K562 (cell line): ENCODE data around the gene PLEKHM2. TPM values are rescaled to one million over a fixed set of nuclear protein-coding genes. Genes with fewer than 3 reads are reported as not detected.
A peak's percentile ranks its signal among the peaks of the same experiment; 100 is the strongest.

Source experiments
- CBFA2T3 ChIP-seq: fragments of 450-650 bp; IDR thresholded peaks from 2 replicates; pipeline ENCODE4 v1.6.1; 2017
- CEBPG ChIP-seq, 3 experiments: fragments of 200-800 bp in 1 of 3; sonication (Bioruptor generic) in 1 of 3; sonication (generic) in 1 of 3; formaldehyde crosslinking in 1 of 3; IDR thresholded peaks in 2 of 3; conservative IDR thresholded peaks in 1 of 3; 2 replicates each; pipeline versions ENCODE4 v1.6.1 to v1.8.0; 2016 to 2022; ENCODE audit warnings: missing compliant biosample characterization in 2 of 3, missing genetic modification characterization in 2 of 3, mild to moderate bottlenecking in 1 of 3, missing genetic modification reagents in 1 of 3
- CHD4 ChIP-seq: fragments of 200-600 bp; sonication (generic); IDR thresholded peaks from 3 replicates; pipeline ENCODE4 v1.6.1; 2012; ENCODE audit warnings: low read depth, mild to moderate bottlenecking, mixed read lengths, low read length, inconsistent platforms; ENCODE audit not compliant: insufficient read depth, insufficient replicate concordance, poor library complexity, severe bottlenecking
- EWSR1 ChIP-seq: fragments of 450-650 bp; IDR thresholded peaks from 2 replicates; pipeline ENCODE4 v1.6.1; 2018; ENCODE audit warnings: borderline replicate concordance, mild to moderate bottlenecking, low read depth, moderate library complexity; ENCODE audit not compliant: partially characterized antibody
- FOSL1 ChIP-seq: fragments of 200-800 bp; sonication (Bioruptor generic); conservative IDR thresholded peaks from 2 replicates; pipeline ENCODE4 v1.6.1; 2016; ENCODE audit warnings: missing genetic modification characterization, missing compliant biosample characterization
- GABPB2 ChIP-seq: fragments of 250-450 bp; sonication (Bioruptor Pico); conservative IDR thresholded peaks from 2 replicates; pipeline ENCODE4 v1.5.1; 2021; ENCODE audit warnings: mild to moderate bottlenecking
- GTF2A2 ChIP-seq: IDR thresholded peaks from 2 replicates; pipeline ENCODE4 v1.6.1; 2016; ENCODE audit warnings: mild to moderate bottlenecking, missing genetic modification characterization, missing compliant biosample characterization
- HDAC3 ChIP-seq: fragments of 450-650 bp; IDR thresholded peaks from 2 replicates; pipeline ENCODE4 v1.6.1; 2018; ENCODE audit warnings: borderline replicate concordance, mild to moderate bottlenecking, moderate library complexity; ENCODE audit not compliant: partially characterized antibody
- IRF2 ChIP-seq: sonication (generic); formaldehyde crosslinking; IDR thresholded peaks from 2 replicates; pipeline ENCODE4 v1.8.1; 2022; ENCODE audit warnings: mild to moderate bottlenecking, missing genetic modification reagents
- NFYB ChIP-seq: IDR thresholded peaks from 2 replicates; pipeline ENCODE4 v1.6.1; 2011; ENCODE audit warnings: mild to moderate bottlenecking, moderate library complexity; ENCODE audit not compliant: insufficient read length; ENCODE audit errors: extremely low read depth
- NR2C2 ChIP-seq, 2 experiments: fragments of 200-800 bp in 1 of 2; sonication (Bioruptor generic) in 1 of 2; sonication (generic) in 1 of 2; formaldehyde crosslinking in 1 of 2; IDR thresholded peaks; 2 replicates each; pipeline versions ENCODE4 v1.6.1 to v1.8.0; 2016 to 2022; ENCODE audit warnings: mild to moderate bottlenecking in 1 of 2, missing compliant biosample characterization in 1 of 2, missing genetic modification characterization in 1 of 2, missing genetic modification reagents in 1 of 2
- NRF1 ChIP-seq, 2 experiments: fragments of 450-650 bp; IDR thresholded peaks in 1 of 2; conservative IDR thresholded peaks in 1 of 2; 2 replicates each; pipeline ENCODE4 v1.6.1; 2014; ENCODE audit warnings: mild to moderate bottlenecking in 2 of 2
- POLR3G ChIP-seq: IDR thresholded peaks from 2 replicates; pipeline ENCODE4 v1.6.1; 2011; ENCODE audit not compliant: insufficient read length, insufficient replicate concordance; ENCODE audit errors: extremely low read depth
- PTBP1 ChIP-seq: fragments of 200-400 bp; formaldehyde crosslinking; IDR thresholded peaks from 2 replicates; pipeline ENCODE4 v1.6.1; 2017; ENCODE audit warnings: low read depth, low read length
- RBFOX2 ChIP-seq: fragments of 200-400 bp; formaldehyde crosslinking; IDR thresholded peaks from 2 replicates; pipeline ENCODE4 v1.6.1; 2017; ENCODE audit warnings: low read depth, mild to moderate bottlenecking, low read length, moderate library complexity
- RFX1 ChIP-seq: fragments of 450-650 bp; IDR thresholded peaks from 2 replicates; pipeline ENCODE4 v1.6.1; 2016; ENCODE audit warnings: mild to moderate bottlenecking, moderate library complexity
- SRSF7 ChIP-seq: fragments of 200-400 bp; formaldehyde crosslinking; optimal IDR thresholded peaks from 2 replicates; pipeline ENCODE3; 2017; ENCODE audit warnings: mild to moderate bottlenecking, low read depth, low read length
- TAF1 ChIP-seq: IDR thresholded peaks from 2 replicates; pipeline ENCODE4 v1.6.1; 2011; ENCODE audit warnings: mild to moderate bottlenecking, low read length, moderate library complexity; ENCODE audit not compliant: insufficient read depth, control insufficient read depth, severe bottlenecking; ENCODE audit errors: extremely low read depth
- THRB ChIP-seq: fragments of 450-650 bp; formaldehyde crosslinking; conservative IDR thresholded peaks from 2 replicates; pipeline ENCODE4 v1.4.0; 2022; ENCODE audit warnings: mild to moderate bottlenecking, missing genetic modification characterization
- TSC22D4 ChIP-seq: fragments of 450-650 bp; IDR thresholded peaks from 2 replicates; pipeline ENCODE4 v1.6.1; 2016; ENCODE audit warnings: missing genetic modification characterization, missing biosample characterization, control low read depth
- USF2 ChIP-seq: sonication (generic); formaldehyde crosslinking; IDR thresholded peaks from 2 replicates; pipeline ENCODE4 v1.5.0; 2020; ENCODE audit warnings: missing genetic modification reagents
- ZBTB9 ChIP-seq: fragments of 450-650 bp; formaldehyde crosslinking; IDR thresholded peaks from 2 replicates; pipeline ENCODE4 v1.4.0; 2020; ENCODE audit warnings: mild to moderate bottlenecking, moderate library complexity
- ZNF324 ChIP-seq: fragments of 250-450 bp; sonication (Bioruptor Pico); IDR thresholded peaks from 2 replicates; pipeline ENCODE4 v1.4.0; 2020; ENCODE audit warnings: mild to moderate bottlenecking
- ZNF75A ChIP-seq: fragments of 450-650 bp; formaldehyde crosslinking; IDR thresholded peaks from 2 replicates; pipeline ENCODE4 v1.4.0; 2020; ENCODE audit warnings: mild to moderate bottlenecking
- ZSCAN29 ChIP-seq: fragments of 450-650 bp; IDR thresholded peaks from 2 replicates; pipeline ENCODE4 v1.6.1; 2017
- polyA plus RNA-seq, 8 experiments: library from polyadenylated mRNA; depleted of rRNA in 4 of 8; stranded (reverse) in 5 of 8; unstranded in 3 of 8; fragments of >200 nt; fragmentation: Nextera tagmentation in 2 of 8; fragmentation: Illumina TruSeq in 1 of 8; extraction: Ambion mirVana in 2 of 8; extraction: Trizol in 1 of 8; gene quantifications; 2 replicates each; pipeline versions ENCODE4 v1.2.1 to v1.2.3, GENCODE V29; 2011 to 2014; ENCODE audit warnings: inconsistent platforms in 1 of 8, missing spikeins in 1 of 8
- total RNA-seq, 7 experiments: library from RNA; depleted of rRNA in 6 of 7; stranded (reverse); fragments of >200 nt in 6 of 7; fragmentation: Illumina TruSeq in 2 of 7; extraction: Trizol in 2 of 7; gene quantifications; 2 replicates each; pipeline versions ENCODE4 v1.2.1 to v1.2.3, GENCODE V29; 2011 to 2021; ENCODE audit warnings: low replicate concordance in 1 of 7

The PLEKHM2 gene
- total and polyA plus RNA-seq, 9 of the 15 experiments (the other 6 are each of a cell fraction or from before 2014, with no cell fraction given) = 0.27 to 63.7 (median 33.2) TPM

GRCh38 chr1:15765495-15766194, 81.5 kb downstream of the PLEKHM2 start (continued):
- TF ChIP-seq NR2C2 (CRISPR knock-in tag; IDR thresholded peaks at IDR 0.05) (no peak), NR2C2 (tag; IDR thresholded peaks at IDR 0.05) (no peak), ZNF324 (CRISPR knock-in tag) (no peak), CEBPG (CRISPR knock-in tag; IDR thresholded peaks at IDR 0.05) (no peak), CEBPG (tag; conservative IDR thresholded peaks at IDR 0.05 in 1 of 2, IDR thresholded peaks at IDR 0.05 in 1 of 2) (no peak), TSC22D4 (tag) (no peak), RBFOX2 (no peak), RFX1 (no peak), NRF1 (conservative IDR thresholded peaks at IDR 0.05 in 1 of 2, IDR thresholded peaks at IDR 0.05 in 1 of 2) (peak; percentile 54 to 63; a peak in 3 of 4 replicates), USF2 (CRISPR knock-in tag) (no peak), CBFA2T3 (peak; percentile 5; the same call in 1 of the 2 replicates), POLR3G (no peak), GTF2A2 (tag) (no peak), ZNF75A (CRISPR knock-in tag) (no peak), EWSR1 (no peak), IRF2 (no peak), CHD4 (no peak), TAF1 (no peak), GABPB2 (CRISPR knock-in tag) (no peak), ZBTB9 (CRISPR knock-in tag) (no peak), THRB (no peak), HDAC3 (no peak), NFYB (no peak), SRSF7 (no peak), PTBP1 (no peak), ZSCAN29 (no peak), FOSL1 (tag) (peak; percentile 82)
